Suprapubic skin (tissue), 4 donors: Measurements from ENCODE around the gene CCNC.

ENCODE experiments used
- CTCF ChIP-seq, 2 donors: fragments of 200-600 bp in 1 of 2; fragments of 450-650 bp in 1 of 2; sonication (generic) in 1 of 2; IDR thresholded peaks; one replicate each; pipeline ENCODE4 v1.5.1; 2016 to 2019; ENCODE audit warnings: antibody characterized with exemption in 2 of 2, mild to moderate bottlenecking in 1 of 2, moderate library complexity in 1 of 2
- POLR2A ChIP-seq, 2 donors: fragments of 450-650 bp; IDR thresholded peaks; one replicate each; pipeline ENCODE4 v1.6.1; 2017; ENCODE audit warnings: antibody characterized with exemption in 2 of 2, mild to moderate bottlenecking in 2 of 2, moderate library complexity in 2 of 2
- POLR2AphosphoS5 ChIP-seq, 3 donors: sonication (generic); formaldehyde crosslinking; IDR thresholded peaks; one replicate each; pipeline ENCODE4 v1.6.1; 2017; ENCODE audit warnings: antibody characterized with exemption in 3 of 3

GRCh38 chr6:99553888-99554287 is 14.6 kb downstream of the CCNC start:
- TF ChIP-seq CTCF (IDR thresholded peaks at IDR 0.05), result no peak
- no peak for TF ChIP-seq POLR2A (IDR thresholded peaks at IDR 0.05)
- TF ChIP-seq POLR2AphosphoS5 (IDR thresholded peaks at IDR 0.05), result no peak
